H9 (cell line): Measurements from ENCODE around the gene BSN. TPM values are rescaled to one million over a fixed set of nuclear protein-coding genes. Genes with fewer than 3 reads are reported as not detected.

ENCODE experiments used
- DNase-seq: peaks from one replicate; pipeline ENCODE4 v3.0.0-alpha.2; 2017
- H2AFZ ChIP-seq: one replicate; pipeline ENCODE4 v1.6.1; 2013; ENCODE audit warnings: mild to moderate bottlenecking, low read length, control low read depth, moderate library complexity
- H2AK5ac ChIP-seq: 2 replicates; pipeline ENCODE4 v1.6.1; 2013; ENCODE audit warnings: low read length, control low read depth, mixed read lengths; ENCODE audit not compliant: insufficient read length
- H2BK120ac ChIP-seq: one replicate; pipeline ENCODE4 v1.6.1; 2013; ENCODE audit warnings: low read depth, mild to moderate bottlenecking, low read length, control low read depth, inconsistent platforms; ENCODE audit not compliant: poor library complexity, severe bottlenecking
- H2BK12ac ChIP-seq: 2 replicates; pipeline ENCODE4 v1.6.1; 2013; ENCODE audit warnings: low read length, control low read depth, mixed read lengths, low read depth; ENCODE audit not compliant: insufficient read length
- H2BK15ac ChIP-seq: 2 replicates; pipeline ENCODE4 v1.6.1; 2013; ENCODE audit warnings: low read depth, low read length, control low read depth
- H2BK20ac ChIP-seq: one replicate; pipeline ENCODE4 v1.6.1; 2013; ENCODE audit warnings: low read depth, mild to moderate bottlenecking, low read length, control low read depth, inconsistent platforms; ENCODE audit not compliant: poor library complexity, severe bottlenecking
- H2BK5ac ChIP-seq: 2 replicates; pipeline ENCODE4 v1.6.1; 2013; ENCODE audit warnings: low read length, control low read depth, mixed read lengths; ENCODE audit not compliant: insufficient read length
- H3K14ac ChIP-seq: 2 replicates; pipeline ENCODE4 v1.6.1; 2013; ENCODE audit warnings: low read length, control low read depth; ENCODE audit not compliant: insufficient read depth
- H3K18ac ChIP-seq: 2 replicates; pipeline ENCODE4 v1.6.1; 2013; ENCODE audit warnings: low read depth, mild to moderate bottlenecking, mixed read lengths, low read length, control low read depth; ENCODE audit not compliant: insufficient read length
- H3K23ac ChIP-seq: 2 replicates; pipeline ENCODE4 v1.6.1; 2013; ENCODE audit warnings: low read length, control low read depth, mixed read lengths, low read depth; ENCODE audit not compliant: insufficient read length
- H3K23me2 ChIP-seq: 2 replicates; pipeline ENCODE4 v1.6.1; 2013; ENCODE audit warnings: low read depth, mild to moderate bottlenecking, mixed read lengths, low read length, control low read depth; ENCODE audit not compliant: insufficient read length, poor library complexity, severe bottlenecking
- H3K27ac ChIP-seq: 2 replicates; pipeline ENCODE4 v1.5.1; 2013; ENCODE audit warnings: low read length, control low read depth, mixed read lengths, low read depth; ENCODE audit not compliant: insufficient read length
- H3K27me3 ChIP-seq: 2 replicates; pipeline ENCODE4 v1.6.1; 2013; ENCODE audit warnings: low read length, control low read depth, inconsistent platforms; ENCODE audit not compliant: insufficient read depth
- H3K4ac ChIP-seq: 2 replicates; pipeline ENCODE4 v1.6.1; 2013; ENCODE audit warnings: low read depth, mild to moderate bottlenecking, control low read depth, inconsistent platforms, low read length, moderate library complexity
- H3K4me1 ChIP-seq: 2 replicates; pipeline ENCODE4 v1.6.1; 2013; ENCODE audit warnings: low read length, control low read depth, inconsistent platforms; ENCODE audit not compliant: insufficient read depth
- H3K4me2 ChIP-seq: 2 replicates; pipeline ENCODE4 v1.6.1; 2013; ENCODE audit warnings: low read length, control low read depth, mixed read lengths; ENCODE audit not compliant: insufficient read length, insufficient read depth
- H3K56ac ChIP-seq: 2 replicates; pipeline ENCODE4 v1.6.1; 2013; ENCODE audit warnings: low read depth, mild to moderate bottlenecking, mixed read lengths, low read length, control low read depth; ENCODE audit not compliant: insufficient read length
- H3K79me1 ChIP-seq: 2 replicates; pipeline ENCODE4 v1.6.1; 2013; ENCODE audit warnings: low read depth, mild to moderate bottlenecking, moderate library complexity, low read length, control low read depth, inconsistent platforms; ENCODE audit not compliant: insufficient read depth, poor library complexity, severe bottlenecking
- H3K79me2 ChIP-seq: 2 replicates; pipeline ENCODE4 v1.6.1; 2013; ENCODE audit warnings: low read length, control low read depth, inconsistent platforms; ENCODE audit not compliant: insufficient read depth
- H3K9ac ChIP-seq: 2 replicates; pipeline ENCODE4 v1.6.1; 2013; ENCODE audit warnings: low read length, control low read depth, mixed read lengths; ENCODE audit not compliant: insufficient read length; ENCODE audit errors: extremely low read depth
- H3K9me3 ChIP-seq: one replicate; pipeline ENCODE4 v1.6.1; 2013; ENCODE audit warnings: low read depth, low read length, inconsistent platforms; ENCODE audit not compliant: control insufficient read depth
- H3T11ph ChIP-seq: one replicate; pipeline ENCODE4 v1.6.1; 2013; ENCODE audit warnings: mild to moderate bottlenecking, low read length, control low read depth, inconsistent platforms
- H4K20me1 ChIP-seq: one replicate; pipeline ENCODE4 v1.6.1; 2013; ENCODE audit not compliant: control insufficient read depth, insufficient read length, insufficient read depth
- H4K5ac ChIP-seq: 2 replicates; pipeline ENCODE4 v1.6.1; 2013; ENCODE audit warnings: low read depth, mild to moderate bottlenecking, mixed read lengths, low read length, control low read depth; ENCODE audit not compliant: insufficient read length
- H4K8ac ChIP-seq: replicated peaks from 2 replicates; pipeline ENCODE4 v1.6.1; 2013; ENCODE audit warnings: low read length, control low read depth, mixed read lengths, low read depth; ENCODE audit not compliant: insufficient read length
- H4K91ac ChIP-seq: 2 replicates; pipeline ENCODE4 v1.6.1; 2013; ENCODE audit warnings: low read depth, mild to moderate bottlenecking, moderate library complexity, mixed read lengths, low read length, control low read depth; ENCODE audit not compliant: insufficient read length
- H3K27ac Mint-ChIP-seq, 3 experiments: 2 replicates in 2 of 3; 3 replicates in 1 of 3; pipeline ENCODE4 v1.8.0; 2020 to 2021; ENCODE audit warnings: mixed read lengths in 3 of 3, mild to moderate bottlenecking in 1 of 3, moderate library complexity in 1 of 3
- H3K27me3 Mint-ChIP-seq: 2 replicates; pipeline ENCODE4 v1.8.0; 2021; ENCODE audit warnings: low read depth, mild to moderate bottlenecking, moderate library complexity, mixed read lengths
- H3K36me3 Mint-ChIP-seq, 3 experiments: 2 replicates in 2 of 3; 3 replicates in 1 of 3; pipeline ENCODE4 v1.8.0; 2020 to 2021; ENCODE audit warnings: low read depth in 3 of 3, mixed read lengths in 3 of 3; ENCODE audit not compliant: insufficient read depth in 1 of 3
- H3K4me1 Mint-ChIP-seq, 2 experiments: 2 replicates each; pipeline ENCODE4 v1.8.0; 2020; ENCODE audit warnings: mixed read lengths in 2 of 2
- H3K4me3 Mint-ChIP-seq, 2 experiments: 2 replicates in 1 of 2; 3 replicates in 1 of 2; pipeline ENCODE4 v1.8.0; 2020 to 2021; ENCODE audit warnings: mild to moderate bottlenecking in 2 of 2, mixed read lengths in 2 of 2, moderate library complexity in 1 of 2
- H3K9me3 Mint-ChIP-seq, 2 experiments: 2 replicates in 1 of 2; 3 replicates in 1 of 2; pipeline ENCODE4 v1.8.0; 2020; ENCODE audit warnings: mild to moderate bottlenecking in 2 of 2, mixed read lengths in 2 of 2, moderate library complexity in 1 of 2
- WGBS: extraction: QIAGEN DNeasy Blood & Tissue Kit; methylation state at CpG from one replicate; pipeline ENCODE4 v1.1.7; 2013; ENCODE audit warnings: missing lambda C conversion rate, low lambda C conversion rate, mixed read lengths; ENCODE audit not compliant: insufficient read length; ENCODE audit errors: extremely low coverage; 5-methylcytosine and 5-hydroxymethylcytosine counted together
- total RNA-seq: library from RNA; stranded (reverse); gene quantifications from 2 replicates; pipeline ENCODE4 v1.2.1, GENCODE V29; 2021
- TF ChIP-seq, protein P1 (sequence below): fragments of 200-600 bp; sonication (generic); conservative IDR thresholded peaks from 3 replicates; pipeline ENCODE4 v1.8.0; 2021; ENCODE audit warnings: antibody characterized with exemption, mild to moderate bottlenecking

The BSN gene
- total RNA-seq, 1 experiment from 2014 or later, result 2.4 TPM

DNA sequence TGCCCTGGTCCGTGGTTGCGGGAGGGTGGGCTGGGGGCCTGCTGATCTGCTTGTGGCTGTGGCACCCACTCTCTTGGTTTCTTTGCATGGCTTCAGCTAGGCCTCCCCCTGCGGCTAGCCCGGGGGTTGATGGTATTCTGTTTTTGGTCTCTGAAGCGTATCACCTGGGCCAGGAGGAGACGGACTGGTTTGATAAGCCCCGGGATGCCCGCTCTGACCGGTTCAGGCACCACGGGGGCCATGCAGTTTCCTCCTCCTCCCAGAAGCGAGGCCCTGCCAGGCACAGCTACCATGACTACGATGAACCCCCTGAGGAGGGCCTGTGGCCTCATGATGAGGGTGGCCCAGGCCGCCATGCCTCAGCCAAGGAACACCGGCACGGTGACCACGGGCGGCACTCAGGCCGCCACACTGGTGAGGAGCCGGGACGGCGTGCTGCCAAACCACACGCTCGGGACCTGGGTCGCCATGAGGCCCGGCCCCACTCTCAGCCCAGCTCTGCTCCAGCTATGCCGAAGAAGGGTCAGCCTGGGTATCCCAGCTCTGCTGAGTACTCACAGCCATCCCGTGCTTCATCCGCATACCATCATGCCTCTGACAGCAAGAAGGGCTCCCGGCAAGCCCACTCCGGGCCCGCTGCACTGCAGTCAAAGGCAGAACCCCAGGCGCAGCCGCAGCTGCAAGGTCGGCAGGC is 108.6 kb downstream of the BSN start:
- Histone ChIP-seq H4K20me1 (no peaks in the 10 kb centered on the region), H4K91ac (no peak overlapping the region), H3K4ac (no peak overlapping the region), H3K9ac (no peak overlapping the region), H3K79me1 (no peaks in the 10 kb centered on the region), H3K56ac (no peak overlapping the region), H3K27me3 (no peaks in the 10 kb centered on the region), H2BK20ac (no peak overlapping the region), H3K79me2 (no peaks in the 10 kb centered on the region), H2AK5ac (no peak overlapping the region), H3K9me3 (no peaks in the 10 kb centered on the region), H2BK5ac (no peak overlapping the region), H3K27ac (no peak overlapping the region), H3K4me1 (no peaks in the 10 kb centered on the region; the same call in 1 of the 2 replicates), H2AFZ (no peak overlapping the region), H4K5ac (no peak overlapping the region), H2BK120ac (no peak overlapping the region), H2BK15ac (no peak overlapping the region), H3K23ac (no peak overlapping the region), H4K8ac (no peak overlapping the region), H2BK12ac (no peak overlapping the region), H3K4me2 (no peak overlapping the region), H3T11ph (no peak overlapping the region), H3K14ac (no peak overlapping the region; the same call in 1 of the 2 replicates), H3K18ac (no peak overlapping the region), H3K23me2 (no peaks in the 10 kb centered on the region)
- TF ChIP-seq, protein P1, sequence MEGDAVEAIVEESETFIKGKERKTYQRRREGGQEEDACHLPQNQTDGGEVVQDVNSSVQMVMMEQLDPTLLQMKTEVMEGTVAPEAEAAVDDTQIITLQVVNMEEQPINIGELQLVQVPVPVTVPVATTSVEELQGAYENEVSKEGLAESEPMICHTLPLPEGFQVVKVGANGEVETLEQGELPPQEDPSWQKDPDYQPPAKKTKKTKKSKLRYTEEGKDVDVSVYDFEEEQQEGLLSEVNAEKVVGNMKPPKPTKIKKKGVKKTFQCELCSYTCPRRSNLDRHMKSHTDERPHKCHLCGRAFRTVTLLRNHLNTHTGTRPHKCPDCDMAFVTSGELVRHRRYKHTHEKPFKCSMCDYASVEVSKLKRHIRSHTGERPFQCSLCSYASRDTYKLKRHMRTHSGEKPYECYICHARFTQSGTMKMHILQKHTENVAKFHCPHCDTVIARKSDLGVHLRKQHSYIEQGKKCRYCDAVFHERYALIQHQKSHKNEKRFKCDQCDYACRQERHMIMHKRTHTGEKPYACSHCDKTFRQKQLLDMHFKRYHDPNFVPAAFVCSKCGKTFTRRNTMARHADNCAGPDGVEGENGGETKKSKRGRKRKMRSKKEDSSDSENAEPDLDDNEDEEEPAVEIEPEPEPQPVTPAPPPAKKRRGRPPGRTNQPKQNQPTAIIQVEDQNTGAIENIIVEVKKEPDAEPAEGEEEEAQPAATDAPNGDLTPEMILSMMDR, result no peak
- Mint-ChIP-seq H3K27ac (no peak overlapping the region; a peak in 1 of 7 replicates), H3K27me3 (no peaks in the 10 kb centered on the region; the same call in 1 of the 2 replicates), H3K9me3 (no peaks in the 10 kb centered on the region), H3K4me3 (no peak overlapping the region), H3K4me1 (peaks cover 13 to 16% of the 10 kb centered on the region in 2 experiments), H3K36me3 (no peaks in the 10 kb centered on the region)
- no peak for DNase-seq
- WGBS, result no CpG with 5 or more reads among the region's 34 CpGs
